Stimulated activated naive B cell treated with anti-CD40 and anti-IgM and Interleukin-4, amounts not matched to agents 10 μg/mL and 1 μg/mL and 100 μg/mL, for 72 hours (primary cell): Measurements from ENCODE around the gene TAOK3.
A peak's percentile ranks its signal among the peaks of the same experiment; 100 is the strongest.

Experiments used
- ATAC-seq, 2 donors: fragments of 150-1000 bp; cut with Tn5 transposase; replicated peaks; 2 replicates each; pipeline ENCODE4 v1.10.0; 2021; ENCODE audit warnings: moderate library complexity in 1 of 2
- DNase-seq: peaks from one replicate; pipeline ENCODE4 v3.0.0; 2021
- H3K27ac Mint-ChIP-seq: one replicate; pipeline ENCODE4 v1.8.0; 2022; ENCODE audit warnings: mild to moderate bottlenecking, mixed read lengths
- H3K27me3 Mint-ChIP-seq, 2 donors: one replicate each; pipeline ENCODE4 v1.8.0; 2022; ENCODE audit warnings: mixed read lengths in 2 of 2
- H3K36me3 Mint-ChIP-seq, 2 donors: one replicate each; pipeline ENCODE4 v1.8.0; 2022; ENCODE audit warnings: mixed read lengths in 2 of 2, mild to moderate bottlenecking in 1 of 2
- H3K4me1 Mint-ChIP-seq, 2 donors: one replicate each; pipeline ENCODE4 v1.8.0; 2022; ENCODE audit warnings: mixed read lengths in 2 of 2, mild to moderate bottlenecking in 1 of 2
- H3K4me3 Mint-ChIP-seq, 2 donors: one replicate each; pipeline ENCODE4 v1.8.0; 2022; ENCODE audit warnings: mild to moderate bottlenecking in 2 of 2, mixed read lengths in 2 of 2, moderate library complexity in 1 of 2
- H3K9me3 Mint-ChIP-seq, 2 donors: one replicate each; pipeline ENCODE4 v1.8.0; 2022; ENCODE audit warnings: mixed read lengths in 2 of 2, mild to moderate bottlenecking in 1 of 2

TAOK3 gene

GRCh38 chr12:118213452-118213851 lies 159.3 kb downstream of the TAOK3 start:
- no peak for DNase-seq
- no peak overlapping the region for H3K27ac Mint-ChIP-seq
- H3K36me3 Mint-ChIP-seq: peaks cover 34 to 38% of the 10 kb centered on the region in 2 donors
- ATAC-seq: no peak
- no peaks in the 10 kb centered on the region for H3K4me1 Mint-ChIP-seq
- no peak overlapping the region for H3K4me3 Mint-ChIP-seq
- no peaks in the 10 kb centered on the region for H3K9me3 Mint-ChIP-seq
- no peaks in the 10 kb centered on the region for H3K27me3 Mint-ChIP-seq

DNA sequence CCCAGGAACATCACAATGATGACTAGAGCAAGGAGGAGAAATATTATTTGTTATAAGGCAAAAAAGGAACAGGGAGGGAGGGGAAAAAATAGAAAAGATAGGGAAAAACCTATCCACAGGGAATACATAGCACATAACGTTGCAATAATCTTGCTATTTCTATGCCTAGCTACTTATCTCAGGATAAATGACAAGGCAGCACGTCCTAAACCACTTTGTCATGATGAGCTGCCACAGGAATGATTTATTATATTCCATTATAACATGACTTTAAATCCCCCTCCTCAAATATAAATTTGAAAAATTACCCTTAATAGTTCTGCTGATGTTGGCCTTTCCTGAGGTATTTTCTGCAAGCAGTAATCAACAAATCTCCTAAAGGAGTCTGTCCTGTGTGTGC lies 160.1 kb downstream of the TAOK3 start:
- H3K9me3 Mint-ChIP-seq: no peaks in the 10 kb centered on the region
- H3K27ac Mint-ChIP-seq: no peak overlapping the region
- ATAC-seq (no peak), DNase-seq (no peak)
- no peak overlapping the region for H3K4me3 Mint-ChIP-seq
- no peaks in the 10 kb centered on the region for H3K27me3 Mint-ChIP-seq
- H3K4me1 Mint-ChIP-seq: no peaks in the 10 kb centered on the region
- peaks cover 34 to 42% of the 10 kb centered on the region in 2 donors for H3K36me3 Mint-ChIP-seq

DNA sequence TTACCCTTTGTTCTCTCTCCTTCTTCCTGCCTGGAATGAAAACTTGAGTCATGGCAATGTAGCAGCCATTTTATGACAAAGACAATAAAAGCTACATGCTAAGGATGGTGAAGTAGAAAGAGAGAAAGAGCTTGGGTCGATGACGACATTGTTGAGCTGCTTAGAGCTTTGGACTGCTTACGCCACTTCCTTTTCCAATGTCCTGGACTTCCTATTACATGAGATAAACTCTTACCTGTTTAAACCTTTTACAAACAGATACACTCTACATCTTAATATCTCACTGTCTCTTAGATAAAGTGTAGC lies 166.6 kb downstream of the TAOK3 start:
- Mint-ChIP-seq H3K27ac (peak overlapping the region; percentile 81), H3K4me3 (no peak overlapping the region), H3K36me3 (peaks cover 22 to 34% of the 10 kb centered on the region in 2 donors), H3K27me3 (no peaks in the 10 kb centered on the region), H3K4me1 (peaks cover 6 to 17% of the 10 kb centered on the region in 2 donors), H3K9me3 (no peaks in the 10 kb centered on the region)
- ATAC-seq (peak in 1 of 2 donors; percentile 14), DNase-seq (no peak)

GRCh38 chr12:118193958-118194357 lies 178.7 kb downstream of the TAOK3 start:
- ATAC-seq: no peak
- Mint-ChIP-seq H3K36me3 (peaks cover 23 to 40% of the 10 kb centered on the region in 2 donors), H3K27ac (no peak overlapping the region), H3K4me1 (peaks cover 0 to 6% of the 10 kb centered on the region in 2 donors), H3K4me3 (no peak overlapping the region), H3K9me3 (no peaks in the 10 kb centered on the region), H3K27me3 (no peaks in the 10 kb centered on the region)
- DNase-seq: no peak

DNA sequence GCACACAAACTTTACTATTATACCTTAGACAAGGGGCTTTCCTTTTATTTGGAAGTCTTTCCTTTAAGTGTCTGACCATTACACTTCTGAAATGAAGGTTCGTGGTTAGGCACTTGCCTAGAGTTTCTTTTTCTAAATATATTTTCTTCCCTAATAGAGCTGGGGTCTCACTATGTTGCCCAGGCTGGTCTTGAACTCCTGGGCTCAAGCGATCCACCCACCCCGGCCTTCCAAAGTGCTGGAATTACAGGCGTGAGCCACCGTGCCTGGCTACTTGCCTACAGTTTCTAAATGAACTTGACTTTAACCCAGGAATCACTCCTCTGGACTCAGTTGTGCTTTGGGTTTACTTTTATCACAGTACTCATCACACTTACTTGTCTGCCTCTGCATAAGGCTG lies 179.2 kb downstream of the TAOK3 start:
- no peaks in the 10 kb centered on the region for H3K27me3 Mint-ChIP-seq
- no peak overlapping the region for H3K4me3 Mint-ChIP-seq
- no peak overlapping the region for H3K27ac Mint-ChIP-seq
- ATAC-seq: no peak
- no peak for DNase-seq
- H3K36me3 Mint-ChIP-seq: peaks cover 23 to 37% of the 10 kb centered on the region in 2 donors
- peaks cover 0 to 6% of the 10 kb centered on the region in 2 donors for H3K4me1 Mint-ChIP-seq
- H3K9me3 Mint-ChIP-seq: no peaks in the 10 kb centered on the region

GRCh38 chr12:118190266-118190665 lies 182.4 kb downstream of the TAOK3 start:
- Mint-ChIP-seq H3K27me3 (no peaks in the 10 kb centered on the region), H3K4me3 (no peak overlapping the region), H3K4me1 (peaks cover 13 to 18% of the 10 kb centered on the region in 2 donors), H3K9me3 (no peaks in the 10 kb centered on the region), H3K36me3 (peaks cover 19 to 28% of the 10 kb centered on the region in 2 donors), H3K27ac (no peak overlapping the region)
- no peak for ATAC-seq
- no peak for DNase-seq

DNA sequence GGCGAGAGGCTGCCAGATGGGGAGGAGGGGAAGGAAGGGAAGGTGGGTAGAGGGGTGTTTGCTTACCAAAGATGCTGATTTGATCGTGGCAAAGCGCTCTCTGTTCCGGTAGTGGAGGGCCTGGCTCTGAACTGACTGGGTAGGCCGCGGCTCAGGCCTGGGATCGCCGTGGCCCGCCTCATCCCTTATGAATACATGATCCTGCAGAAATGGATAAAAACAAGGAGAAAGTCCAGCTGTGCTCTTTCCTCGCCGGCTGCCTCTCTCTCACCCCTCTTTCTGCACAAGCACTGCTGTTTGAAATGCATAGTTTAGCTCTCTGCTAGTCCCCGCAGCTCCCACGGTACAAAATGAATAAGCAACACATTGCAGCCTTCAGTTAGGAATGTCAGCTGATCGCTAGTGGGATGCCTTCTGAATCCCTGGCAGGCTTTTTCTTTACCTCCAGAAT lies 182.9 kb downstream of the TAOK3 start:
- Mint-ChIP-seq H3K27ac (no peak overlapping the region), H3K9me3 (no peaks in the 10 kb centered on the region), H3K4me3 (no peak overlapping the region), H3K4me1 (peaks cover 13 to 18% of the 10 kb centered on the region in 2 donors), H3K36me3 (peaks cover 18 to 27% of the 10 kb centered on the region in 2 donors), H3K27me3 (no peaks in the 10 kb centered on the region)
- DNase-seq: no peak
- ATAC-seq: no peak

DNA sequence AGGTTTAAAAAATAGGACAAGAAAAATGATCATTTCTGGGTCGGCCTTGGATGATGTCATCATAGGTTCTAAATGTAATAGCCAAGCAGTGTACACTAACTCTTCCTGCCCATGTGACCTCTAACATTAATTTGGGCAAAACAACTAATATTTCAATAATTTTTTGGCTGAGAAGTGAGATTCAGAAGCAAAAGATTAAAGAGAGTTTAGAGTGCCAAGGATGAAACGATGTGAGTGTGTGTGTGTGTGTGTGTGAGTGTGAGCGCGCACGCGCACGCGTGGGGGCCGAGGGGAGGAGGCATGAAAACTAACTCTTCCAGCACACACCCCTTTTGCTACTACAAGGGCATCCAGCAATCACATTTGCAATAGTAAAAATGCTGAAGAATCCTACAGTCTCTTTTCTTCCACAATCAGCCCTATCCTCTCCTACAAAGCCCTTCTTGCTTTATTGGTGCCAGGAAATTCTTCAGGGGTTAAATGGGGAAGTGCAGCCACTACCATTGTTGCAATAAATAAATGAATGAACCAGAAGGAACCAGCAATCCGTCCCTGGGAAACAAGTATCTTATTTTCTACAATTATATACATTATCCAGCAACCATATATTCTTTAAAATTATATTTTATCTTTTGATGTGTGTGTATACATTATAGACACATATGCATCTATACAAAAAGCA lies 183.9 kb downstream of the TAOK3 start:
- ATAC-seq (no peak), DNase-seq (no peak)
- no peak overlapping the region for H3K27ac Mint-ChIP-seq
- H3K9me3 Mint-ChIP-seq: no peaks in the 10 kb centered on the region
- peaks cover 13 to 19% of the 10 kb centered on the region in 2 donors for H3K4me1 Mint-ChIP-seq
- H3K36me3 Mint-ChIP-seq: peaks cover 14 to 23% of the 10 kb centered on the region in 2 donors
- no peaks in the 10 kb centered on the region for H3K27me3 Mint-ChIP-seq
- H3K4me3 Mint-ChIP-seq: no peak overlapping the region

DNA sequence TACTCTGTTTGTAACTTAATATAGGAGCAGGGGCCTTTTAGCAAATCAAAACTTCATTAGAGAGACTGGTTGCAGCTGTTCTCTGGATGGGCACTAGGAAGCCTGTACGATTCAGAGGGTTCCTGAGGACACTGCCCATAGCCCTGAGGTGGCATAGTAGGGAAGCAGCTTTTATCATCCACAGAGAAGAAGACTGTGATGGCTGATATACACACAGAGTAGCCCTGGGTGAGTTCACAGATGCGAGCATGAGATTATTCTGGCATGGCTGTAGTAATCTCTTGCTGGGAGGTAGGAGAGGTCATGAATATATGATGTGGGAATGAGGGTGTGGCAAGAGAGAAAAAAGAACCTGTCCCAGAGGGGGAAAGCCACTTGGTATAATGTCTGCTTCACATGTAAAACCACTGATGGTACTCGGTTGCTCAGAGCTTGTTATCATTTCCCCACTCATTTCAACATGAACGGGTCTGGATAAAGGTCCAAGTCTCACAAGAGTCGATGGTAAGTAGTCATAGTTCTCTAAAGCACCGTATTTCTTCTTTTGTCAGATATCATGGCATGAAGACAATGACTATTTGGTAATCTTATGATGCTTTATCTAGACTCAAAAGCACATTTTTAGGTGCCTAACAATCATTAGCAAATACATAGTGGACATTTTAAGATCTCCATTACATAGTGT lies 184.8 kb downstream of the TAOK3 start:
- Mint-ChIP-seq H3K4me3 (no peak overlapping the region), H3K27me3 (no peaks in the 10 kb centered on the region), H3K36me3 (peaks cover 14 to 20% of the 10 kb centered on the region in 2 donors), H3K27ac (peak overlapping the region; percentile 14), H3K9me3 (no peaks in the 10 kb centered on the region), H3K4me1 (peaks cover 12 to 28% of the 10 kb centered on the region in 2 donors)
- no peak for DNase-seq
- ATAC-seq: no peak

GRCh38 chr12:118185602-118186397 lies 186.9 kb downstream of the TAOK3 start:
- Mint-ChIP-seq H3K27ac (no peak overlapping the region), H3K27me3 (no peaks in the 10 kb centered on the region), H3K36me3 (peaks cover 19 to 26% of the 10 kb centered on the region in 2 donors), H3K4me1 (peaks cover 17 to 43% of the 10 kb centered on the region in 2 donors), H3K9me3 (no peaks in the 10 kb centered on the region), H3K4me3 (no peak overlapping the region)
- ATAC-seq: no peak
- no peak for DNase-seq

DNA sequence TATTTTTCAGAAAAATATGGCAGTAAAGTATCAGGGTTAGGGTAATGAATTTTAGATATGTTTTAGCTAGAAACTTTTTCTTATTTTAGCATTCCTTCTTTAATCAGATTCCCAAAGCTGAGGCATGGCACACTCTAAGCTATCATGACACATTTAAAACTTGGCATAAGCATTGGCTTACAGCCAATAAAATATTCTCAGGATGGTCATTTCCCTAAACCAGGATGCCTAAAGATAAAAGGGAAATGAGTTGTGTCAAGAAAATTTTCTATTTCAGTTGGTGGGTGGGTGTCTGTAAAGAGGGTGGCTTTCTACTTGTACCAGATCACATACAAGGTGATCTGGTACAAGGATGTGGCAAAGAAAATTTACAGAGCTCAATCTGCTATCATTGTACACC lies 189.0 kb downstream of the TAOK3 start:
- peaks cover 14 to 16% of the 10 kb centered on the region in 2 donors for H3K36me3 Mint-ChIP-seq
- H3K9me3 Mint-ChIP-seq: no peaks in the 10 kb centered on the region
- ATAC-seq (no peak), DNase-seq (no peak)
- no peaks in the 10 kb centered on the region for H3K27me3 Mint-ChIP-seq
- H3K4me3 Mint-ChIP-seq: no peak overlapping the region
- H3K27ac Mint-ChIP-seq: peak overlapping the region; percentile 9
- peaks cover 17 to 43% of the 10 kb centered on the region in 2 donors for H3K4me1 Mint-ChIP-seq

DNA sequence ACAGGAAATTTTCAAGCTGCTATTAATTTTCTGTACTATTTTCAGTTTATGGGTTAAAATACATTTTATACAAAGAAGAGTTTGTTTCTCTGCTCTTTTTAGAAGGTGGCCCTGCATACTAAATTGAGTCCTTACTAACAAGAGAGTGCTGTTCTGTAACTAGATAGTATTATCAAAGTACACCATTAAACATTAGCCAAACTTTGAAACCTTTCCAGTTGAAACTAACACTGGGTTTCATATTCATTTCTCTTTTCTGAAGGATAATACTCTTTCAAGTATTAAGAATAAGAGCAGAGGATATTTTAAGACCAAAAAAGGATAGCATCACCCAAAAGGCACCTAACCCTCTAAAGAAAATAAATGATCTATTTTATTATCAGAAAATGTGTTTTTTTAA lies 189.6 kb downstream of the TAOK3 start:
- Mint-ChIP-seq H3K4me1 (peaks cover 17 to 43% of the 10 kb centered on the region in 2 donors), H3K27me3 (no peaks in the 10 kb centered on the region), H3K36me3 (peaks cover 17 to 20% of the 10 kb centered on the region in 2 donors), H3K27ac (no peak overlapping the region), H3K4me3 (peak overlapping the region in 1 of 2 donors; percentile 28), H3K9me3 (no peaks in the 10 kb centered on the region)
- peak in 1 of 2 donors; percentile 31 for ATAC-seq
- DNase-seq: no peak

DNA sequence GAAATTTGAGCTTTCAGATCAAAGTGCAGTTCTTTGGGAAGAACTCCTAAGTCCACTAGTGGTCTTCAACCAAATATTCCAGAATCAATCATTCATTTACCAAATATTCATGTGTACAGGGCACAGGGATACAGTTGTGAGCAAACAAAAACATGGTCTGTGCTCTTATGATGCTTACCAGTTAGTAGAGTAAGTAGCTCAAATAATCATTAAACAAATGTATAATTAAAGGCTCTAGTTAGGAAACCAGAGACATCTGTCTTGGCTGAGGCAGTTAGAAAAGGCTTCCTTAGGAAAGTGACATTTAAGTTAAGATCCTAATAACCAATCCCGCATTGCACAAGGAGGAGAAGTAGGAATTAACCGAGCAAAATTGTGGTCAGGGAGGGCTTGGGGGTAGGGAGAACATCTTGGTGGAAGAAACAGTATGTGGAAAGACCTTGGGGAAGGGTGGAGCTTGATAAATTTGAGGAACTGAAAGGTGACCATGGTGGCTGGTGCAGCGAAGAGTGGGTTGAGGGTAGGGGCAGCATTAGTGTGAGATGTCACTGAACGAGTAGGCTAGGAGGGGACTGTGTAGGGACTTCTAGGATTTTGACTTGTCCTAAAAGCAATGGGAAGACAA lies 196.8 kb downstream of the TAOK3 start:
- peak overlapping the region; percentile 2 for H3K27ac Mint-ChIP-seq
- ATAC-seq (peak; percentile 98 to 99), DNase-seq (peak; percentile 17)

GRCh38 chr12:118166946-118167345 lies 205.8 kb downstream of the TAOK3 start:
- H3K4me1 Mint-ChIP-seq: peaks cover 15 to 43% of the 10 kb centered on the region in 2 donors
- peaks cover 0 to 4% of the 10 kb centered on the region in 2 donors for H3K9me3 Mint-ChIP-seq
- peak; percentile 9 for DNase-seq
- H3K27me3 Mint-ChIP-seq: no peaks in the 10 kb centered on the region
- H3K4me3 Mint-ChIP-seq: peak overlapping the region; percentile 47 to 57
- peaks cover 54 to 63% of the 10 kb centered on the region in 2 donors for H3K36me3 Mint-ChIP-seq
- ATAC-seq: peak; percentile 100
- peak overlapping the region; percentile 72 for H3K27ac Mint-ChIP-seq

More for the DNA sequence above, 196.8 kb downstream of the TAOK3 start:
- Mint-ChIP-seq H3K4me3 (peak overlapping the region in 1 of 2 donors; percentile 3), H3K9me3 (peaks cover 0 to 3% of the 10 kb centered on the region in 2 donors), H3K27me3 (no peaks in the 10 kb centered on the region), H3K4me1 (peaks cover 6 to 15% of the 10 kb centered on the region in 2 donors), H3K36me3 (peaks cover 40 to 46% of the 10 kb centered on the region in 2 donors)
